Body of pancreas (tissue), 4 donors: ENCODE measurements around the gene RAB12. TPM values are rescaled to one million over a fixed set of nuclear protein-coding genes. Genes with fewer than 3 reads are reported as not detected.
A peak's percentile ranks its signal among the peaks of the same experiment; 100 is the strongest.

ENCODE experiments used
- ATAC-seq: fragments of 150-250 bp; one replicate; pipeline ENCODE4 v1.9.1; 2016
- DNase-seq, 4 donors: peaks; one replicate each; pipeline ENCODE4 v3.0.0-alpha.2; 2019
- H3K27ac ChIP-seq, 4 donors: fragments of 200-600 bp; sonication (generic); 1 replicate in 3 of 4; 2 replicates in 1 of 4; pipeline versions ENCODE4 v1.5.1 to v1.6.1; 2016 to 2019; ENCODE audit warnings: mild to moderate bottlenecking in 1 of 4, mixed read lengths in 1 of 4, moderate library complexity in 1 of 4
- H3K27me3 ChIP-seq, 2 donors: fragments of 200-600 bp; sonication (generic); one replicate each; pipeline ENCODE4 v1.6.0; 2016; ENCODE audit warnings: mild to moderate bottlenecking in 1 of 2
- H3K36me3 ChIP-seq, 2 donors: fragments of 200-600 bp; sonication (generic); replicated peaks in 1 of 2; 2 replicates each; pipeline ENCODE4 v1.5.1; 2016; ENCODE audit warnings: low read depth in 2 of 2; ENCODE audit not compliant: insufficient read depth in 1 of 2
- H3K4me1 ChIP-seq: fragments of 200-600 bp; sonication (generic); one replicate; pipeline ENCODE4 v1.6.0; 2016
- H3K4me3 ChIP-seq, 2 donors: fragments of 200-600 bp; sonication (generic); 1 replicate in 1 of 2; 2 replicates in 1 of 2; pipeline ENCODE4 v1.5.1; 2016 to 2019
- H3K9me3 ChIP-seq, 3 donors: fragments of 200-600 bp; sonication (generic); 1 replicate in 2 of 3; 2 replicates in 1 of 3; pipeline ENCODE4 v1.5.1; 2016
- POLR2A ChIP-seq, 3 donors: fragments of 450-650 bp; IDR thresholded peaks; one replicate each; pipeline ENCODE4 v1.6.1; 2016; ENCODE audit warnings: antibody characterized with exemption in 3 of 3, mild to moderate bottlenecking in 2 of 3
- WGBS, 2 donors: methylation state at CpG; one replicate each; pipeline ENCODE4 v1.1.5; 2017; 5-methylcytosine and 5-hydroxymethylcytosine counted together
- intact Hi-C: fragments of 100-400 bp; cut with DNase I; formaldehyde crosslinking; loops from one replicate; pipeline ENCODE4 v1.15.1; 2023
- total RNA-seq, 2 donors: library from RNA; depleted of rRNA; stranded (reverse); fragments of >200 nt; gene quantifications; one replicate each; pipeline ENCODE4 v1.1.0, GENCODE V29; 2016
- TF ChIP-seq, protein P1 (sequence below), 7 experiments: fragments of 450-650 bp in 4 of 7; fragments of 200-600 bp in 3 of 7; sonication (generic) in 3 of 7; IDR thresholded peaks; one replicate each; pipeline ENCODE4 v1.5.1; 2016 to 2019; ENCODE audit warnings: antibody characterized with exemption in 7 of 7

Gene RAB12
- total RNA-seq, 2 donors from 2014 or later: 18.9 to 26.7 TPM

DNA sequence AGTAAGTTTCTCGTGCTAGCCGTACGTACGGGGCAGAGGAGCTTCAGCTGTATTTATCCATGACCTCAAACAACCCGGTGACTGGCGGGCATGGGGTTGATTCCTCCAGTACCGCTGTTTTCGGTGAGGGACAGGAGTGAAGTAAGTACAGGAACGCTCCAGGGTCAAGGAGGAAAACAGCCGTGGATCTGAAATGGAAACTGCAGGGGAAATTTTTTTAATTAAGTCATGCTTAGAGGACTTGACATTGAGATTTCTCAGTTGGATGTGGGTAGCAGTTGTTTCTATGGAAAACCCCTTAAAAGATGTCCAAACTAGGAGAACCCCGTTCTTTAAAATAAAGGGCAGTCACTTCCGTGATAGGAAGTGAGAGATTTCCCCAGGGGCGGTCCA, 1.2 kb downstream of the RAB12 start:
- Histone ChIP-seq H3K9me3 (no peaks in the 10 kb centered on the region), H3K36me3 (no peaks in the 10 kb centered on the region), H3K27ac (peak overlapping the region in 1 of 4 donors; percentile 50), H3K4me1 (peaks cover 30% of the 10 kb centered on the region), H3K27me3 (no peaks in the 10 kb centered on the region), H3K4me3 (peak overlapping the region; percentile 78 to 79)
- intact Hi-C loops: no loop called here
- no peak for TF ChIP-seq POLR2A (IDR thresholded peaks at IDR 0.05)
- TF ChIP-seq, protein P1, sequence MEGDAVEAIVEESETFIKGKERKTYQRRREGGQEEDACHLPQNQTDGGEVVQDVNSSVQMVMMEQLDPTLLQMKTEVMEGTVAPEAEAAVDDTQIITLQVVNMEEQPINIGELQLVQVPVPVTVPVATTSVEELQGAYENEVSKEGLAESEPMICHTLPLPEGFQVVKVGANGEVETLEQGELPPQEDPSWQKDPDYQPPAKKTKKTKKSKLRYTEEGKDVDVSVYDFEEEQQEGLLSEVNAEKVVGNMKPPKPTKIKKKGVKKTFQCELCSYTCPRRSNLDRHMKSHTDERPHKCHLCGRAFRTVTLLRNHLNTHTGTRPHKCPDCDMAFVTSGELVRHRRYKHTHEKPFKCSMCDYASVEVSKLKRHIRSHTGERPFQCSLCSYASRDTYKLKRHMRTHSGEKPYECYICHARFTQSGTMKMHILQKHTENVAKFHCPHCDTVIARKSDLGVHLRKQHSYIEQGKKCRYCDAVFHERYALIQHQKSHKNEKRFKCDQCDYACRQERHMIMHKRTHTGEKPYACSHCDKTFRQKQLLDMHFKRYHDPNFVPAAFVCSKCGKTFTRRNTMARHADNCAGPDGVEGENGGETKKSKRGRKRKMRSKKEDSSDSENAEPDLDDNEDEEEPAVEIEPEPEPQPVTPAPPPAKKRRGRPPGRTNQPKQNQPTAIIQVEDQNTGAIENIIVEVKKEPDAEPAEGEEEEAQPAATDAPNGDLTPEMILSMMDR (IDR thresholded peaks at IDR 0.05): no peak
- no peak for ATAC-seq
- DNase-seq: peak in 2 of 4 donors; percentile 19 to 30
- WGBS, 2 donors: 8 to 9% methylated on average over 13 of the region's 13 CpGs

- Histone ChIP-seq H3K36me3 (no peaks in the 10 kb centered on the region), H3K4me3 (no peak overlapping the region), H3K4me1 (peaks cover 30% of the 10 kb centered on the region), H3K27ac (no peak overlapping the region), H3K27me3 (no peaks in the 10 kb centered on the region), H3K9me3 (no peaks in the 10 kb centered on the region)
- ATAC-seq (no peak), DNase-seq (no peak)
- intact Hi-C loops: no loop called here
- TF ChIP-seq POLR2A (IDR thresholded peaks at IDR 0.05): no peak
- TF ChIP-seq, protein P1 (IDR thresholded peaks at IDR 0.05): no peak
- 86 to 91% methylated on average over 17 of the region's 17 CpGs for WGBS, 2 donors
These were observed 2.8 kb downstream of the RAB12 start for GRCh38 chr18:8611916-8612576.

- H3K27me3 ChIP-seq: no peaks in the 10 kb centered on the region
- peaks cover 24% of the 10 kb centered on the region for H3K4me1 ChIP-seq
- 91 to 95% methylated on average over 12 of the region's 12 CpGs for WGBS, 2 donors
- TF ChIP-seq POLR2A (IDR thresholded peaks at IDR 0.05): no peak
- H3K9me3 ChIP-seq: no peaks in the 10 kb centered on the region
- no peak overlapping the region for H3K4me3 ChIP-seq
- no peak overlapping the region for H3K27ac ChIP-seq
- no peak for DNase-seq
- ATAC-seq: no peak
- H3K36me3 ChIP-seq: no peaks in the 10 kb centered on the region
- intact Hi-C loops: no loop called here
These were observed 5.6 kb downstream of the RAB12 start for GRCh38 chr18:8614875-8615274.

GRCh38 chr18:8615397-8616027, 6.3 kb downstream of the RAB12 start:
- H3K4me3 ChIP-seq: no peak overlapping the region
- DNase-seq: peak in 1 of 4 donors; percentile 45
- H3K4me1 ChIP-seq: peaks cover 22% of the 10 kb centered on the region

DNA sequence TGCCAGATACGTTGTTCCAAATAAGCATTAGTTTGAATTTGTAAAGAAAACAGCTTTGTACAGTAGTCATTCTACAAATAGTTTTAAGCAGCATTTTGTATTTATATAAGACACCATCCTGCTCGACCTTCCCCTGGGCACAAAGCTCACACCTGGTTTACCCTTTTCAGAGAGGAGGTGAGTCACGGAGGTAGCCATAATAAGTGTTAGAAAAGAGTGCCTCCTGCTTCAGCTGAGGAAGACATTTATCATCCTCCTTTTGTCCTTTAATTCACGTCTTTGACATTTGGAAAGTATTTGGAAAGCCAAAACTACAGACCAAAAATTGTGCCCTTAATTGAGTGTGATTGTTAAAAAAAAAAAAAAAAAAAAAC, 6.8 kb downstream of the RAB12 start:
- H3K4me3 ChIP-seq: no peak overlapping the region
- no peaks in the 10 kb centered on the region for H3K9me3 ChIP-seq
- no peak for DNase-seq
- peaks cover 17% of the 10 kb centered on the region for H3K4me1 ChIP-seq
- intact Hi-C loops: no loop called here
- no peak overlapping the region for H3K27ac ChIP-seq
- H3K36me3 ChIP-seq: no peaks in the 10 kb centered on the region
- no peak for TF ChIP-seq POLR2A (IDR thresholded peaks at IDR 0.05)
- TF ChIP-seq, protein P1 (IDR thresholded peaks at IDR 0.05): no peak
- no peak for ATAC-seq
- H3K27me3 ChIP-seq: no peaks in the 10 kb centered on the region
- WGBS, 2 donors: 74 to 85% methylated on average over 4 of the region's 4 CpGs

More at GRCh38 chr18:8615397-8616027, 6.3 kb downstream of the RAB12 start:
- no peaks in the 10 kb centered on the region for H3K27me3 ChIP-seq
- no peaks in the 10 kb centered on the region for H3K36me3 ChIP-seq
- 54 to 71% methylated on average over 4 of the region's 4 CpGs for WGBS, 2 donors
- ATAC-seq: no peak
- no peak overlapping the region for H3K27ac ChIP-seq
- H3K9me3 ChIP-seq: no peaks in the 10 kb centered on the region
- TF ChIP-seq, protein P1 (IDR thresholded peaks at IDR 0.05): no peak
- no peak for TF ChIP-seq POLR2A (IDR thresholded peaks at IDR 0.05)
- intact Hi-C loops: no loop called here
